Kidney (tissue), 14 donors: ENCODE results near the gene DDX52. TPM values are rescaled to one million over a fixed set of nuclear protein-coding genes. Genes with fewer than 3 reads are reported as not detected.

Experiments used
- DNase-seq, 5 donors: peaks; one replicate each; pipeline ENCODE4 v3.0.0-alpha.2; 2013 to 2020
- FAIRE-seq: peaks from 2 replicates; lab custom pipeline; 2012; peaks lifted over from hg19 to GRCh38; lab: Jason Lieb, UNC
- H3K27ac ChIP-seq, 2 donors: one replicate each; pipeline ENCODE4 v1.7.0; 2013; ENCODE audit warnings: low read depth in 2 of 2, low read length in 2 of 2, inconsistent platforms in 1 of 2
- H3K27me3 ChIP-seq: one replicate; pipeline ENCODE4 v1.7.1; 2013; ENCODE audit warnings: low read length, inconsistent platforms; ENCODE audit not compliant: control insufficient read depth, insufficient read depth
- H3K36me3 ChIP-seq, 3 donors: one replicate each; pipeline versions ENCODE4 v1.7.0 to v1.7.1; 2013; ENCODE audit warnings: low read length in 3 of 3, control low read depth in 1 of 3, inconsistent platforms in 1 of 3; ENCODE audit not compliant: insufficient read depth in 3 of 3, control insufficient read depth in 2 of 3
- H3K4me1 ChIP-seq, 3 donors: one replicate each; pipeline versions ENCODE4 v1.7.0 to v1.7.1; 2013; ENCODE audit warnings: low read length in 3 of 3, inconsistent platforms in 1 of 3, low read depth in 1 of 3; ENCODE audit not compliant: control insufficient read depth in 2 of 3, insufficient read depth in 2 of 3
- H3K4me3 ChIP-seq, 3 donors: one replicate each; pipeline versions ENCODE4 v1.7.0 to v1.8.1; 2013; ENCODE audit warnings: low read length in 3 of 3, control low read depth in 1 of 3, inconsistent platforms in 1 of 3
- H3K9ac ChIP-seq, 3 donors: one replicate each; pipeline versions ENCODE4 v1.7.0 to v1.7.1; 2013; ENCODE audit warnings: low read length in 3 of 3, control low read depth in 1 of 3, inconsistent platforms in 1 of 3
- H3K9me3 ChIP-seq, 3 donors: one replicate each; pipeline versions ENCODE4 v1.7.0 to v1.7.1; 2013; ENCODE audit warnings: low read length in 3 of 3, control low read depth in 1 of 3, inconsistent platforms in 1 of 3; ENCODE audit not compliant: control insufficient read depth in 2 of 3, insufficient read depth in 1 of 3
- intact Hi-C: fragments of 100-400 bp; cut with DNase I; formaldehyde crosslinking; loops from one replicate; pipeline ENCODE4 v1.11.1; 2022
- polyA plus RNA-seq: library from polyadenylated mRNA; stranded (reverse); fragments of 350-450 nt; fragmentation: Illumina TruSeq; extraction: RNeasy Lipid Tissue Mini Kit (QIAGEN cat#74804); gene quantifications from one replicate; pipeline ENCODE4 v1.2.3, GENCODE V29; 2014; ENCODE audit warnings: low read depth, low replicate concordance; ENCODE audit not compliant: insufficient read depth
- total RNA-seq: library from RNA; stranded (reverse); fragmentation: NEBNext Ultra II Directional; extraction: Animal tissue kit (Norgen Biotek cat#: 25700); gene quantifications from one replicate; pipeline ENCODE4 v1.2.1, GENCODE V29; 2021
- TF ChIP-seq, protein P1 (sequence below): IDR thresholded peaks from 3 replicates; pipeline ENCODE4 v1.5.1; 2012; ENCODE audit warnings: mild to moderate bottlenecking, moderate library complexity, borderline replicate concordance; ENCODE audit not compliant: insufficient read depth; ENCODE audit errors: extremely low read depth
- donor health status: control.
- donor health status: control.
- donor health status: control.
- donor health status: control.
- donor health status: control.
- donor health status: DM: yes; HTN: yes; CAD: no.
- donor health status: Normal renal cell carcinoma (clear cell type).

Gene DDX52
- total and polyA plus RNA-seq, 2 donors from 2014 or later = 14.0 to 26.9 TPM

DNA sequence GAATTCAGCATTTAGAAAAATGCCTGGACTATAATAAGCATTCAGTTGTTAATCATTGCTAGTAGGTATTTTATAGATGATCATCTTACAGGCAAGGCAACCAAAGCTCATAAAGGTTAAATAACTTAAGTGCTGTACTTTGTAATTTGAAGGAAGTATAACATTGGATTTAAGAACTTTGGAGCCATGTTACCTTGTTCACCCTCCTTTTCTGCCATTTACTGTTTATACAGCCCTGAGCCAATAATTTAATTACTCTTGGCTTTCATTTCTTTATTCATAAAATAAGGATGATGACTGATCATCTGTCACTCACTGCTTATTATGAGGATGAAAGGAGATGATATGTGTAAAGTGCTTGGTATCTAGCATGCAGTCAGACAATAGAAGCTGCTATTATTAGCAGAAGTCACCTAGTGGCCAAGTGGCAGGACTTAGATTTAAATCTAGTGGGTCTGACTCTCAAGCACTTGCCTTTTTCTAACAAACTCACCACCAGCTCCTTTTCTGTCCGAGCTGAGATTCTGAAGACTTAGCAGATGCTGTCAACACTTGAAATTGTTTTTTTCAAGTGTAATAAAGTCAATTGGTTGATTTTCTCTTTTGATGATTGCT lies 18.3 kb upstream of the DDX52 start:
- Histone ChIP-seq H3K27ac (no peak overlapping the region), H3K9me3 (no peaks in the 10 kb centered on the region), H3K4me3 (no peak overlapping the region), H3K27me3 (no peaks in the 10 kb centered on the region), H3K36me3 (no peaks in the 10 kb centered on the region), H3K9ac (no peak overlapping the region), H3K4me1 (no peaks in the 10 kb centered on the region)
- intact Hi-C loops = no loop called here
- TF ChIP-seq, protein P1, sequence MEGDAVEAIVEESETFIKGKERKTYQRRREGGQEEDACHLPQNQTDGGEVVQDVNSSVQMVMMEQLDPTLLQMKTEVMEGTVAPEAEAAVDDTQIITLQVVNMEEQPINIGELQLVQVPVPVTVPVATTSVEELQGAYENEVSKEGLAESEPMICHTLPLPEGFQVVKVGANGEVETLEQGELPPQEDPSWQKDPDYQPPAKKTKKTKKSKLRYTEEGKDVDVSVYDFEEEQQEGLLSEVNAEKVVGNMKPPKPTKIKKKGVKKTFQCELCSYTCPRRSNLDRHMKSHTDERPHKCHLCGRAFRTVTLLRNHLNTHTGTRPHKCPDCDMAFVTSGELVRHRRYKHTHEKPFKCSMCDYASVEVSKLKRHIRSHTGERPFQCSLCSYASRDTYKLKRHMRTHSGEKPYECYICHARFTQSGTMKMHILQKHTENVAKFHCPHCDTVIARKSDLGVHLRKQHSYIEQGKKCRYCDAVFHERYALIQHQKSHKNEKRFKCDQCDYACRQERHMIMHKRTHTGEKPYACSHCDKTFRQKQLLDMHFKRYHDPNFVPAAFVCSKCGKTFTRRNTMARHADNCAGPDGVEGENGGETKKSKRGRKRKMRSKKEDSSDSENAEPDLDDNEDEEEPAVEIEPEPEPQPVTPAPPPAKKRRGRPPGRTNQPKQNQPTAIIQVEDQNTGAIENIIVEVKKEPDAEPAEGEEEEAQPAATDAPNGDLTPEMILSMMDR = no peak
- DNase-seq (no peak), FAIRE-seq (no peak)

DNA sequence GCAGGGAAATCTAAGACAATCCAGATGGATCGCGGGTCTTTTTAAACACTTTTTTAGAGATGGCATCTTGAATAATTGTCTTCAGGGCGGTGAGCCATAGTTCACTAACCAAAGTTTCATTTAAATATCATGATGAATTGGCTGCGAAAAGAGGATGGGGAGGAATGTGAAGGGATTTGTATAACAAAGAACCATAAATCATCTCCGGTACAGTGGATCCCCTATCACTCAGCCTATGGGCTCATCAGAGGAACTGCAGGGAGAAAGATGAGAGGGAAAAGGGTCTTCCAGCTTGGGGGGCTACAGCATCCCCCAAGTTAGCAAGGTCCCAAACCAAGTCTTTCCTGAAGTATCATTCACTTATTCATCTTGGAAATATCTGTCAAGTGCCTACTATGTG lies 16.7 kb upstream of the DDX52 start:
- no peak overlapping the region for H3K27ac ChIP-seq
- H3K9me3 ChIP-seq = no peaks in the 10 kb centered on the region
- no peaks in the 10 kb centered on the region for H3K27me3 ChIP-seq
- no peaks in the 10 kb centered on the region for H3K36me3 ChIP-seq
- peak in 2 of 5 donors; percentile 38 to 58 for DNase-seq
- TF ChIP-seq, protein P1 = no peak
- no peak for FAIRE-seq
- no peaks in the 10 kb centered on the region for H3K4me1 ChIP-seq
- H3K9ac ChIP-seq = no peak overlapping the region
- intact Hi-C loops = no loop called here
- no peak overlapping the region for H3K4me3 ChIP-seq

DNA sequence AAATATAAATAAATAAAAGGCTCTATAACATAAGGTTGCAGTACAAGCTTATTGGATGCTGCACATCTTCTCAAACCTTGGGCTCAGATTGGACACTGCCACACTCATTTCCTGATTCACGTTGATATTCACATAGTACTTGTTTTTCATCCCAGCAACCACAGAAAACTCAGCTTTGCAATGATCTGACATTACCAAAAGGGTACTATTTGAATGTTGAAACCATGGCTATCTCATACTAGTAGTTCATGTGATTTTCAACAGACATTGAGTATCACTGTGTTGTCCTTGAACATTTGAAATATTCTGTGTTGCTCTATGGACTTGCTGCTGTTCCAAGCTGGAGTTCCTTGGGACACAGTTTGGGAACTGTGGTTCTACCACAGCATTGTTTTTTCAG lies 14.0 kb upstream of the DDX52 start:
- Histone ChIP-seq H3K36me3 (no peaks in the 10 kb centered on the region), H3K4me3 (no peak overlapping the region), H3K27me3 (no peaks in the 10 kb centered on the region), H3K27ac (no peak overlapping the region), H3K9me3 (no peaks in the 10 kb centered on the region), H3K4me1 (no peaks in the 10 kb centered on the region), H3K9ac (no peak overlapping the region)
- DNase-seq = no peak
- no peak for FAIRE-seq
- intact Hi-C loops = no loop called here
- TF ChIP-seq, protein P1 = no peak

DNA sequence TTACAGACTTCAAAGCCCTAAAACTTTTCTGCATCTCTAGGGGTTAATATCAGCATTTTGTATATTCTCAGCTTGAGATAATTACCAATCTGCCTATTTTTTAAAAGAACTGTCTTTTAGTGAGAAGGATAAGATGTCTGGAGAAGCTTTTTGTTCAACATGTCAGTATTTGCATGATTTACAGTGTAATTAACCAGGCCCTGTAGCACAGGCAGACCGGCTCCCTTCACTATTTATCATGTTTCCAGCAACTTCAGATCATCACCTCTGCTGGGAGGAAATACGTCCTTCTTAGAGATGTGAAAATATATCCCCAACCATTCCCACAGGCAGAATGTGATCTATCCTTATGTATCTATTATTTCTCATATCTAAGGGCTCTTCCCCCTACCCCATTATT lies 8.6 kb upstream of the DDX52 start:
- Histone ChIP-seq H3K9me3 (no peaks in the 10 kb centered on the region), H3K27me3 (no peaks in the 10 kb centered on the region), H3K36me3 (no peaks in the 10 kb centered on the region), H3K9ac (no peak overlapping the region), H3K4me1 (no peaks in the 10 kb centered on the region), H3K27ac (no peak overlapping the region), H3K4me3 (no peak overlapping the region)
- TF ChIP-seq, protein P1 = no peak
- intact Hi-C loops = no loop called here
- FAIRE-seq = no peak
- DNase-seq = no peak
